Adrenal gland (tissue), 5 donors: ENCODE results near the gene TWF1.

ENCODE experiments used
- CTCF ChIP-seq, 6 experiments: fragments of 450-650 bp in 4 of 6; fragments of 200-600 bp in 2 of 6; sonication (generic) in 1 of 6; IDR thresholded peaks; 1 replicate in 5 of 6; 2 replicates in 1 of 6; pipeline versions ENCODE4 v1.5.1 to v1.8.0; 2016 to 2021; ENCODE audit warnings: antibody characterized with exemption in 6 of 6, mild to moderate bottlenecking in 2 of 6, moderate library complexity in 1 of 6
- POLR2A ChIP-seq, 2 donors: fragments of 450-650 bp; IDR thresholded peaks; one replicate each; pipeline ENCODE4 v1.6.1; 2017; ENCODE audit warnings: antibody characterized with exemption in 2 of 2, mild to moderate bottlenecking in 2 of 2, moderate library complexity in 1 of 2
- donor health status: DM: no; HTN: no; CAD: no.

- no peak for TF ChIP-seq CTCF (IDR thresholded peaks at IDR 0.05)
- TF ChIP-seq POLR2A (IDR thresholded peaks at IDR 0.05), result no peak
Observed at GRCh38 chr12:43760396-43760795, 45.7 kb downstream of the TWF1 start.
